Measurements from ENCODE around the gene CHST3.
"Not testable (repeated sequence)": the region's sequence is repeated elsewhere in the genome, so short reads cannot be mapped to it uniquely, and the experiment has no call there.

Gene CHST3, protein sequence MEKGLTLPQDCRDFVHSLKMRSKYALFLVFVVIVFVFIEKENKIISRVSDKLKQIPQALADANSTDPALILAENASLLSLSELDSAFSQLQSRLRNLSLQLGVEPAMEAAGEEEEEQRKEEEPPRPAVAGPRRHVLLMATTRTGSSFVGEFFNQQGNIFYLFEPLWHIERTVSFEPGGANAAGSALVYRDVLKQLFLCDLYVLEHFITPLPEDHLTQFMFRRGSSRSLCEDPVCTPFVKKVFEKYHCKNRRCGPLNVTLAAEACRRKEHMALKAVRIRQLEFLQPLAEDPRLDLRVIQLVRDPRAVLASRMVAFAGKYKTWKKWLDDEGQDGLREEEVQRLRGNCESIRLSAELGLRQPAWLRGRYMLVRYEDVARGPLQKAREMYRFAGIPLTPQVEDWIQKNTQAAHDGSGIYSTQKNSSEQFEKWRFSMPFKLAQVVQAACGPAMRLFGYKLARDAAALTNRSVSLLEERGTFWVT

DNA sequence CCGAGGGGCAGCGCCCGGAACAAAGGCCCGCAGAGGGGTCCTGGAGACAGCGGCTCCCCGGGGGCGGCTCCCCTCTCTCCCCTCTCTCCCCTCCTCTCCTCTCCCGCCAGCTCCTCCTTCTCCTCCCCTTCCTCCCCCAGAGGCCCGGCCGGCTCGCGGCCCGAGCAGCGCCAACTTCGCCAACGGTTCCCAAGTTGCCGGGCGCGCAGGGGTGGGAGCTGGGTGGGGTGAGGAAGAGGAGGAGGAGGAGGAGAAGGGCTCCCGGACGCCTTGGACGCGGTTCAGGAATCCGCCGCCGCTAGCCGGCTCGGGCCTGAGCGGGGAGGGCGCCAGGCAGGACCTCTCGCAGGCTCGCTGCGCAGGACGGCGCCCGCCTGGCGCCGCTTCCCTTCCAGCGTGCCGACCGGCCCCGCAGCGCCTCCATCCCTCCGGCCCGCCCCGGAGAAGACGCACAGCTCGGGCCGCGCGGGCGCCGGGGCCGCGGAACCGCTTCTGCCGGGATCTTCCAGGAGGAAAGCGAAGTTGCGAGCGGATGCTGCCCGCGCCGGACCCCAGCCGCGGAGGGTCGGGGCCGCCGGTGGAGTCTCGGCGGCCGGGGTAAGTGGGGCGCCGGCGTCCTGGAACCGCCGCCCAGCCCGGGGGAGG lies at the start of gene CHST3:
TSS of gene CHST3 (plus strand) at position 298 of the 645 bp plus-strand sequence. CDS start 41,448 bp downstream, outside the sequence.
- DNase-seq (ENCODE audit: low read depth): peak; percentile 78

DNA sequence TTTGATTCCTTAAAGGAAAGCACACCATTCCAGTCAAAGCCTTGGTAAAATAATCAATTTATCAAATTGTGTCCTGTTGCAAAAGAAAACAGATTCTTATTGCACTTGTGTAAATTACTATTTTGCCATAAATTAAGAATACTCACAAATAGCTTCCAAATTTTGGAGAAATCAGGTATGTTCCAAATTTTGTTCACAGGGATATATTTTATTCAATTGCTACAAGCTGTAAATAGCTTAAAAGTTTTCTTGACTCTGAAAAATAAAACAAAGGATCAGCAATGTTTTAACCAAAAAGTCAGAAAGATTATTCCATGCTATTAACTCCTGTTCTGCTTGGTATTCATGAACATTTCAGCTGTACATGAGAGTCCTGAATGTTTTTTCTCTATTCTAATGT lies 47.4 kb upstream of the CHST3 start:
- no peak for DNase-seq (ENCODE audit: low read depth)

DNA sequence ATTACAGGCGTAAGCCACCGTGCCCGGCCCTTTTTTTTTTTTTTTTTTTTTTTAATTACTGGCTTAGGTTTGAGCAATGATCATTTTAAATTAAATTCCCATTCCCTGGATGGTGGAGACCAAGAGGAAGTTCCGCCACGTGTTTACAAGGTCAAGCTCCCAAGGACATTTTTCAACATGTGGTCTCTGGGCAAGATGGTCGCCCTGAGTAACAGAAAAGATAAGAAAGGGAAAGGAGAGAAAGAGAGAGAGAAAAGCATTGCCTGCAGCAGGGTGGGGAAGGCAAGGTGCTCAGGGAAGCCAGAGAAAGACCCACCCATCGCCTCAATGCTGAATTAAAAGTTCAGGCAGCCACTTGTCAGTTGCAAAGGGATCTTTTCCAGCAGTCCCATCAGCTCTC lies 45.2 kb upstream of the CHST3 start:
- DNase-seq (ENCODE audit: low read depth): no peak

DNA sequence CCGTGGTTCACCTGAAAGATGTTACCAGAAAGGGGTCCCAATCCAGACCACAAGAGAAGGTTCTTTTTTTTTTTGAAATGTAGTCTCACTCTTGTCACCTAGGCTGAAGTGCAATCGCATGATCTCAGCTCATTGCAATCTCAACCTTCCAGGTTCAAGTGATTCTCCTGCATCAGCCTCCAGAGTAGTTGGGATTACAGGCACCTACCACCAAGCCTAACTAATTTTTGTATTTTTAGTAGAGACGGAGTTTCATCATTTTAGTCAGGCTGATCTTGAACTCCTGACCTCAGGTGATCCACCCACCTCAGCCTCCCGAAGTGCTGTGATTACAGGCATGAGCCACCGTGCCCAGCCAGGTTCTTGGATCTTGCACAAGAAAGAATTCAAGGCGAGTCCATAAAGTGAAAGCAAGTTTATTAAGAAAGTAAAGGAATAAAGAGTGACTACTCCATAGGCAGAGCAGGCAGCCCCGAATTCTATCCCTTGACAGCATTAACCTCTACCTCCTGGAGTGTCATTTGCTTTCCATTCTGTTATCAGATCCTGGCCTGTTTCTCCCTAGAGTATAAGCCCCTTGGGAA lies 44.1 kb upstream of the CHST3 start:
- not testable (repeated sequence) for DNase-seq (ENCODE audit: low read depth)

DNA sequence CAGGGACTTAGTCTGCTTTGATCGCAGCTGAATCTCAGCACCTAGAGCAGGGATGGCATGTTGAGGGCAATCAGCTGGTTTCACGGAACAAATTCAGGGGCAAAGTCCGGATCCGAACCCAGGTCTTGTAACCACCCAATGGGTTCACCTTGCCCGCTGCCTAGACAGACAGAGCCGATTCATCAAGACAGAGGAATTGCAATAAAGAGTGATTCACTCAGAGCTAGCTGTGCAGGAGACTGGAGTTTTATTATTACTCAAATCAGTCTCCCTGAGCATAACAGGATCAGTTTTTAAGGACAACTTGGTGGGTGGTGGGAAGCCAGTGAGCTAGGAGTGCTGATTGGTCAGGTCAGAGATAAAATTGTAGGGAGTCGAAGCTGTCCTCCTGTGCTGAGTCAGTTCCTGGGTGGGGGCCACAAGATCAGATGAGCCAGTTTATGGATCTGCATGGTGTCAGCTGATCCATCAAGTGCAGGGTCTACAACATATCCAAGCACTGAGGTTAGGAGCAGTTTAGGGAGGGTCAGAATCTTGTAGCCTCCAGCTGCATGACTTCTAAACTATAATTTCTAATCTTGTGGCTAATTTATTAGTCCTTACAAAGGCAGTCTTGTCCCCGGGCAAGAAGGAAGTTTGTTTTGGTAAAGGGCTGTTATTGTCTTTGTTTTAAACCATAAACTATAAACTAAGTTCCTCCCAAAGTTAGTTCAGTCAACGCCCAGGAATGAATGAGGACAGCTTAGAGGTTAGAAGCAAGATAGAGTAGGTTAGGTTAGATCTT lies 43.5 kb upstream of the CHST3 start:
- no peak for DNase-seq (ENCODE audit: low read depth)

DNA sequence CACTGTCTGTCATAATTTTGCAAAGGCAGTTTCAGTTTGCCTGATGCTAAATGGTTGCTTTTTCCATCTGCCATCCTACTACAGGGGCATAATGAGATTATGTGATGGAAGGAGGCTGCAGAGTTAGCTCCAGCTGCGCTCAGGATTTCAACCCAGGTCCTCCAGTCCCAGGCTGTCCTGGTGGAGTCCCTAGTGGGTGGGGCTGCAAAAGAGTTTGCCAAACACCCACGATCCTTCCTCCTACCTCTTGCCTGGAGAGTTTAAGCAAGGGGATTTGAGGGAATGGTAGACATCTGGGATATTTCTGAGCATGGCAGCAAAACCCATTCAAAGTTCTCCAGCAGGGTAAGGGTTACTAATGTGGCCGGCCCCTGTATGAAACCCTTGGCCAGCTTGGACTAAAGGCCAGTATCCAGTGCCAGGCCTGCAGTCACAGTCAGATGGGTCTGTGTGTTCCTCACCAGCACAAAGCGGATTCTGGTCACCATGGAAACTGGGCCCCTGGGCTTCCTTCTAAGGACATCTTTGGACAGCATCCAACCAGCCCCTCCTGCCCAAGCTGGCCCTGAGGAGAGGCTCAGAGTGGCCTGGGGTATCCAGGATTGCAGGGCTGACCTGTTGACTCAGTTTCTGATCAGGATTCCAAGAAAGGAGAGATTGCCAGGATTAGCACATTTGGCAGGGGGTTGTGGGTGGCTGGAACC lies 42.7 kb upstream of the CHST3 start:
- peak; percentile 54 for DNase-seq (ENCODE audit: low read depth)

DNA sequence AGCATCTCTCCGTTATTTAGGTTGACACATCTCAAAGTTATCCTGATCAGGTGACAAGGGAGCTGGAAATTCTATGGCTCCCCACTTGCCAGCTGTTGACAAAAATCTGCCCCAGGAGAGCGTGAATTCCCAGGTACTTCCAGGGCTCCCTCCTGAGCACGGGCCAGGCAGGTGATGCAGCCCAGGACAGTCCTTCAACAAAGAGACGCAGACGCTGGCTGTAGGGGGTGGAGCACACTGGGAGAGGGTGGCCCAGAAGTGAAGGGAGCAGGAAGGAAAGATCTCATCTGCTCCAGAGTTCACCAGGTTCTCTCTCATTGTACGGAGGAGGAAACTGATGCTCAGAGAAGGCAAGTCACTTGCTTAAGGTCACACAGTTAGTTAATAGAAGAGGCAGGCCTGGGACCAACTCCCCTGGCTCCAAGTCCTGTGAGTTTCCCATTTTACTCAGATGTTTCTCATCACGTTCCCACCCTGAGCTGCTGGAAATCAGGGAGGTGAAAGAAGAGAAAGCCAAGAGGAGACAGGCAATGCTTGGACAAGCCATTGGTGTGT lies 41.0 kb upstream of the CHST3 start:
- no peak for DNase-seq (ENCODE audit: low read depth)

DNA sequence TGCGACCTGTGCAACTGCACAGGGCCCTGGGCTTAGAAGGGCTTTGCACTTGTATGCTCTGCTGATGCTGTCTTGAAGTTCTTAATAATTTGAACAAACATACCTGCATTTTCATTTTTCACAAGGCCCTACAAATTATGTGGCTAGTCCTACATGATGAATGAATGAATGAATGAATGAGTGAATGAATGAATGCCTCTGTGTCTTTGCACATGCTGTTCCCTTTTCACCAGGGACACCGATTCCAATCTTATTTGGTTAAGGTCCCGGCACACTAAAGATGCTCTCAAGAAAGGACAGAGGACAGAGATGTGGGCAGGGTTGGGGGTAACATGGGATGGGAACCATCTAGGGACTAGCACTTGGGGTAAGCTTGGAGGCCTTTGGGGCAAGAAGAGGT lies 39.4 kb upstream of the CHST3 start:
- no peak for DNase-seq (ENCODE audit: low read depth)

DNA sequence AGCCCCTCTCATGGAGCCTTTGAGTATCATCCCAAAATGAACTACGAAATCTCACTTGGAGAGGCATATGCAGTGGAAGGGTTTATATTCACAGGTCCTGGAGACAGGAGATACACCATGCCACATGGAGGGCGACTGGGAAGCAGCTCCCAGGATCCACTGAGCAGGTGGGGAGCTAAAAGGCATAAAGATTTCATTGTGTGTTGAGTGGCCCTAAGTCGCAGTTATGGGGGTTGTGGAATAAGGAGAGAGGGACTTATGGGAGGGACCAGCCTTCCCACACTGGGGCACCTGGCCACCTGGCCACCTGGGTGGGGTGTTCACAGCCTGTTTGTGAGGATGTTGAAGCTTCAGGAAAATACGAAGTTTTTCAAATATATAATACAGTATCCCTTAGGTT lies 37.0 kb upstream of the CHST3 start:
- DNase-seq (ENCODE audit: low read depth): no peak

DNA sequence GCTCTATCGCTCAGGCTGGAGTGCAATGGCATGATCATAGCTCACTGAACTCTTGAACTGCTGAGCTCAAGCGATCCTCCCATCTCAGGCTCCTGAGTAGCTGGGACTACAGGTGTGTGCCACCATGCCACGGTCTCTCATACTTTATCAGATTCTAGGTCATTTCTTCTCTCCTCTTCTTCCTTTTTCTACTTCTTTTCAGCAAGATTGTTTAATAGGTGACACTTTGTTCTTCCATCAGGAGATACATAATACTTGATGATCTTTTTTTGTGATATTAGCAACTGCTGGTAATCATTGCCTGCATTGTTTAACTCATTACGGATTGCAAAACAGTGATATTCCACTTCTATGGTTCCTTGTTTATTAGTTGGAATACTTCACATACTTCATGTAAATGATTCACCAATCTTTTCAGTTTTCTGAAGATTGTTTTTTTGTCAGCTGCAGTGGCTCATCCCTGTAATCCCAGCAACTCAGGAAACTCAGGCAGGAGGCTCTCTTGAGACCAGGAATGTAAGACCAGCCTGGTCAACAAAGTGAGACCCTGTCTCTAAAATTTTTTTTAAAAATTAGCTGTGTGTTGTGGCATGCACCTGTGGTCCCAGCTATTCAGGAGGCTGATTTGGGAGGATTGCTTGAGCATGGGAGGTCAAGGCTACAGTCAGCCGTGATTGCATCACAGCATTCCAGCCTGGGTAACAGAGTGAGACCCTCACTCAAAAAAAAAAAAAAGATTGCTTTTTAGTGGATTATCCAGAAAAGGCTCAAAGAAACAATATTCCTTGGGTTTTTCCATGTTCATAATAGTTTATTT lies 36.2 kb upstream of the CHST3 start:
- DNase-seq (ENCODE audit: low read depth): peak; percentile 56

DNA sequence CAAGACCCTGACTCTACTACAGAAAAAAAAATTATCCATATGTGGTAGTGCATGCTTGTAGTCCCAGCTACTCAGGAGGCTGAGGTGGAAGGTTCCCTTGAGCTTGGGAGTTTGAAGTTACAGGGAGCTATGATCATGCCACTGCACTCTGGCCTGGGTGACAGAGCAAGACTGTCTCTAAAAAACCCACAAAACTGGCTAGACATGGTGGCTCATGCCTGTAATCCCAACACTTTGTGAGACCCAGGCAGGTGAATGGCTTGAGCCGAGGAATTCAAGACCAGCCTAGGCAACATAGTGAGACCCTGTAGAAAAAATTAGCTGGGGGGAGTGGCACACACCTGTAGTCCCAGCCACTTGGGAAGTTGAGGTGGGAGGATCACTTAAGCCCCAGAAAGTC lies 32.9 kb upstream of the CHST3 start:
- no peak for DNase-seq (ENCODE audit: low read depth)

DNA sequence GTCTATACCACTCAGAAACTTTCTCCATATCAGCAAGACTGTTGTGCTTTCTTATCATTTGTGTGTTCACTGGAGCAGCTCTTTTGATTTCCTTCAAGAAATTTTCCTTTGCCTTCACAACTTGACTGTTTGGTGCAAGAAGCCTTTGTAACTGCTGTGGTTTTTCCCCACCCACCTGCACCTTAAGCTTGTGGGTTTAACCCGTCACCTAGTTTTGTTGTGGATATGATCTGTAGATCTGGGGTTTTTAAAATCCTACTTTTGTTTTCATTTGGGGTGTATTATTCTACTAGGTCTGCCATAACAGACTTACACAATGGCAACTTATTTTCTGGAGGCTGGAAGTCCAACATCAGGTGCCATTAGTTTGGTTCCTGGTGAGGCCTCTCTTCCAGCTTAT lies 30.5 kb upstream of the CHST3 start:
- no peak for DNase-seq (ENCODE audit: low read depth)

DNA sequence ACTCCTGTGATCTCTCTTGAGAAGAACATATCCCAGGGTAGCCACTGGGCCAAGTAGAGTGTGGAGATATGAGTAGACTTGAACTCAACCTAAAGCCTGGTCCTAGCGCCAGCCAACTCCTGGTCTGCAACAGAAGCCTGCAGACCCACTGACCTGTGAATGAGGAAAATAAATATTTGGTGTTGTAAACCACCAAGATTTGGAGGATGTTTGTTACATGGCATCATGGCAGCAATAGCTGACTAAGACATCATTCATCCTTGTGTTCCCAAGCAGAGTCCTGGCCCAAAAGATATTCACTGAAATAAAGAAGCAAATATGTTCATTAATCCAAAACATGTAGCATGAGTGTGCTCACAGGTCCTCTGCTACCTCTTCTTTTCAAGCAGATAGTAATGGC lies 26.0 kb upstream of the CHST3 start:
- no peak for DNase-seq (ENCODE audit: low read depth)

DNA sequence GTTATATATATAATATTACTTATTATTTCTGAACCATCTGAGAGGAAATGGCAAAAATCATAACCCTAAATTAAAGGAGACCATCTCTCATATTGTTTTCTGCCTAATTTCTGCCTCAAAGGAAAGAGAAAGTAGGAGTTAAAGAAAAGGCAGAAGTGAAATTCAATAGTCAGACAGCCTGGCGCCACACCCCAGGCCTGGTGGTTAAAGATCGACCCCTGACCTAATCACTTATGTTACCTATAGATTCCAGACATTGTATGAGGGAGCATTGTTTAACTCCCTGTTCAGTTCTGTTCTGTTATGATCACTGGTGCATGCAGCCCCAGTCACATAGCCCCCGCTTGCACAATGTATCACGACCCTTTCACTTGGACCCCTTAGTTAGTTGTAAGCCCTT lies 24.9 kb upstream of the CHST3 start:
- no peak for DNase-seq (ENCODE audit: low read depth)

DNA sequence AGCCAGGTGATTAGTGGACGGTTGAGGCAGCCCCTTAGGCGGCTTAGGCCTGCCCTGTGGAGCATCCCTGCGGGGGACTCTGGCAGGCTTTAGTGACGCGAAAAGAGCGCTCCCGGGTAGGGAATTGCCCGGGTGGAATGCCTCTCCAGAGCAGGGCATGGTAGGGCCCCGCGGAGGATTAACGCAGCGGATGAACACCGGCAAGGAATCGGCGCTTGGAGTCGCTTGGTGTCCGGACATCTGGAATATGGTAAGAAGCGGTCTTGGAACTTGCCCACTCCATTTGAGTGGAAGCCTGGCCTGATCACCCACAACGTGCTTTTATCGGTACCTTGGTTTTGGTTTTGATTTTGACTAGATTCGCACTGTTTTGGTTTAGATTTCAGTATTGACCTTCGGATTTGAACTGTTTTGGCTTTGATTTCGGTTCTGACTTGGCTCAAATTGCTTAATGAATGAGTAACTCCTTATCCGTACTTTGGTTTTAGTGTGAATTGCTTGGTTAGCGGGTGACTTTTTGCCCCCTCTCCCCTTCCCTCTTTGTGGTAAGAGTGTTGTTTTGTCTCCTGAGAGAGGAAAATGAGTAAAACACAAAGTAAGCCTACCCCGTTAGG lies 24.2 kb upstream of the CHST3 start:
- no peak for DNase-seq (ENCODE audit: low read depth)

DNA sequence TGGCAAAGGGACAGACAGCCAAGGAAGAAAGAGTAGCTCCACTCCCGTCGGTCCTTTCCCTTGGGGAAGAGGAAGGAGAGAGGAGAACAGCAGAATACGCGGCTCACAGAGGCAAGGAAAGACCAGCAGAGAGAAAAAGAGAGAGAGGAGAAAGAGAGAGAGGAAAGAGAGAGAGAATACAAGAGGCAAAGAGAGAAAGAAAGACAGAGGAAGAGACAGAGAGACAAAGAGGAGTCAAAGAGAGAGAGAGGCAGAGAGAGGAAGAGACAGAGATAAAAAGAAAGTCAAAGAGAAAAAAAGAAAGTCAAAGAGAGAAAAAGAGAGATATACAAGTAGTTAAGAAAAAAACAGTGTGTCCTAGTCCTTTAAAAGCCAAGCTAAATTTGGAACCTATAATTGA lies 23.4 kb upstream of the CHST3 start:
- no peak for DNase-seq (ENCODE audit: low read depth)

DNA sequence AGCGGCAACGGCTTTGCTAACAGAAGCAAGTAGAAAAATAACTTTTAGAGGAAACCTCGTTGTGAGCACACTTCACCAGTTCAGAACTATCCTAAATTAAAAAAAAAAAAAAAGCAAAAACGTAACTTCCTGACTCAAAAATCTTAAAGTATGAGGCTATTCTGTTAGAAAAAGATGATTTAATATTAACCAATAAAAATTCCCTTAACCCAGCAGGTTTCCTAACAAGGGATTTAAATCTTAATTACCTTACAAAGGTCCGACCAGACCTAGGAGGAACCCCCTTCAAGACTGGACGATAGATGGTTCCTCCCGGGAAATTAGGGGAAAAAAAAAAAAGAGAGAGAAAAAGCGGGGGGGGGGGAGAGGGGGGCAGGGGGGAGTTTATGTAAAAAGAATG lies 22.9 kb upstream of the CHST3 start:
- no peak for DNase-seq (ENCODE audit: low read depth)

DNA sequence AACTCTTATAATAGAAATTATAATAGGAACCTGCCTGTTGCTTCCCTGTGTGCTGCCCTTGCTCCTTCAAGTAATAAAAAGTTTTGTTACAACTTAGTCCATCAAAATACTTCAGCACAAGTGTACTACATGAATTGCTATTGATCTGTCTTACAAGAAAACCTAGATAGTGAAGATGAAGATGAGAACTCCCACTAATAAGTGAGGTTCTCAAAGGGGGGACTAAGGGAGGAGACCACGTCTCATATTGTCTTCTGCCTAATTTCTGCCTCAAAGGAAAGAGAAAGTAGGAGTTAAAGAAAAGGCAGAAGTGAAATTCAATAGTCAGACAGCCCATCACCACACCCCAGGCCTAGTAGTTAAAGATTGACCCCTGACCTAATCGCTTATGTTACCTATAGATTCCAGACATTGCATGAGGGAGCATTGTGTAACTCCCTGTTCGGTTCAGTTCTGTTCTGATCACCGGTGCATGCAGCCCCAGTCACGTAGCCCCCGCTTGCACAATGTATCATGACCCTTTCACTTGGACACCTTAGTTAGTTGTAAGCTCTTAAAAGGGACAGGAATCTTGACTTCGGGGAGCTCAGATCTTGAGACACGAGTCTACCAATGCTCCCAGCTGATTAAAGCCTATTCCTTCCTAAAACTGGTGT lies 18.2 kb upstream of the CHST3 start:
- no peak for DNase-seq (ENCODE audit: low read depth)

DNA sequence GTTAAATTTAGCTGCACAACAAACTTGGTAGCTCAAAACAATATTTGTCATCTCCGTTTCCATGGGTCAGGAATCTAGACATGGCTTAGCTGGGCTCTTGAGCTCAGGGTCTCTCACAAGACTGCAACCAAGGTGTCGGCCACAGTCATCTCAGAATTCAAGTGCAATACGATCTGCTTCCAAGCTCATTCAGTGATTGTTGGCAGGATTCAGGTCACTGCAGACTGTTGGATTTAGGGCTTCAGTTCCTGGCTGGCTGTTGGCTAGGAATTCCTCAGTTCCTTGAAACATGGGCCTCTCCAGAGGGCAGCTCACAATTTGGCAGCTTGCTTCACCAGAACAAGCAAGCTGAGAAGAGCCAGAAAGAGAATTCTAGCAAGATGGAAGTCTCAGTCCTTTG lies 17.5 kb upstream of the CHST3 start:
- DNase-seq (ENCODE audit: low read depth): no peak
